Mammary epithelial cell (primary cell): Measurements from ENCODE around the gene ROBO3.

ENCODE experiments used
- EZH2 ChIP-seq: IDR thresholded peaks from 2 replicates; pipeline ENCODE4 v1.6.1; 2012; ENCODE audit warnings: low read length, inconsistent platforms, borderline replicate concordance
- TF ChIP-seq, protein P1 (sequence below), 2 donors: IDR thresholded peaks in 1 of 2; conservative IDR thresholded peaks in 1 of 2; 2 replicates each; pipeline ENCODE4 v1.5.1; 2011 to 2012; ENCODE audit warnings: inconsistent platforms in 2 of 2, low read length in 2 of 2, mild to moderate bottlenecking in 2 of 2, control low read depth in 1 of 2, low read depth in 1 of 2; ENCODE audit not compliant: insufficient read depth in 1 of 2; ENCODE audit errors: extremely low read depth in 1 of 2

DNA sequence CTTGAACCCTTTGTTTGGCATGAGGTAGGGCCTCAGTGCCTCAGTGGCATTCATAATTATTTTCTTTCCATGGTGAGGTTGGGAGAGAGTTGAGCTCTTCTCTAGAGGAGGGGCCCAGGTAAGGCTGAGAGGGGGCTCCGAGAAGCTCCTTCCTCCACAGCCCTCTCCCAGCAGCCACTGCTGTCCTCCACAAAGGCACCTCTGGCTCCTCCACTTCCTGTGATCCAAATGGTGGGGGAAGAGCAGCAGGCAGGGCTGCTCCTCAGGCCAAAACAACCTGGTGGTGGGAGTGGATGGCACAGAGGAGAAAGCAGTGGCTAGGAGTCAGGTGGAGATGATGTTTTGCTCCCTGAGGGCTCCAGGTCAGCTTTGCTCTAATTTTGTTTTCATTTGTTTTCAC, 19.1 kb downstream of the ROBO3 start:
- TF ChIP-seq, protein P1, sequence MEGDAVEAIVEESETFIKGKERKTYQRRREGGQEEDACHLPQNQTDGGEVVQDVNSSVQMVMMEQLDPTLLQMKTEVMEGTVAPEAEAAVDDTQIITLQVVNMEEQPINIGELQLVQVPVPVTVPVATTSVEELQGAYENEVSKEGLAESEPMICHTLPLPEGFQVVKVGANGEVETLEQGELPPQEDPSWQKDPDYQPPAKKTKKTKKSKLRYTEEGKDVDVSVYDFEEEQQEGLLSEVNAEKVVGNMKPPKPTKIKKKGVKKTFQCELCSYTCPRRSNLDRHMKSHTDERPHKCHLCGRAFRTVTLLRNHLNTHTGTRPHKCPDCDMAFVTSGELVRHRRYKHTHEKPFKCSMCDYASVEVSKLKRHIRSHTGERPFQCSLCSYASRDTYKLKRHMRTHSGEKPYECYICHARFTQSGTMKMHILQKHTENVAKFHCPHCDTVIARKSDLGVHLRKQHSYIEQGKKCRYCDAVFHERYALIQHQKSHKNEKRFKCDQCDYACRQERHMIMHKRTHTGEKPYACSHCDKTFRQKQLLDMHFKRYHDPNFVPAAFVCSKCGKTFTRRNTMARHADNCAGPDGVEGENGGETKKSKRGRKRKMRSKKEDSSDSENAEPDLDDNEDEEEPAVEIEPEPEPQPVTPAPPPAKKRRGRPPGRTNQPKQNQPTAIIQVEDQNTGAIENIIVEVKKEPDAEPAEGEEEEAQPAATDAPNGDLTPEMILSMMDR (conservative IDR thresholded peaks at IDR 0.05 in 1 of 2, IDR thresholded peaks at IDR 0.05 in 1 of 2; ENCODE audit: extremely low read depth in 1 of 2, insufficient read depth in 1 of 2, low read depth in 1 of 2, low read length in 2 of 2), result no peak
- TF ChIP-seq EZH2, result no peak
